Dendritic cell treated with granulocyte-macrophage colony-stimulating factor and Interleukin-4, amounts not matched to agents 40 ng/mL and 50 ng/mL, for 4 days (primary cell): ENCODE data around the gene MYO3B.

ENCODE experiments used
- H3K27ac Mint-ChIP-seq: one replicate; pipeline ENCODE4 v1.8.0; 2022; ENCODE audit warnings: mild to moderate bottlenecking, mixed read lengths
- H3K27me3 Mint-ChIP-seq: one replicate; pipeline ENCODE4 v1.8.0; 2022; ENCODE audit warnings: mild to moderate bottlenecking, mixed read lengths
- H3K36me3 Mint-ChIP-seq: one replicate; pipeline ENCODE4 v1.8.0; 2022; ENCODE audit warnings: low read depth, mixed read lengths
- H3K4me1 Mint-ChIP-seq: one replicate; pipeline ENCODE4 v1.8.0; 2022; ENCODE audit warnings: low read depth, mixed read lengths
- H3K4me3 Mint-ChIP-seq: one replicate; pipeline ENCODE4 v1.8.0; 2022; ENCODE audit warnings: mild to moderate bottlenecking, moderate library complexity, mixed read lengths
- H3K9me3 Mint-ChIP-seq: one replicate; pipeline ENCODE4 v1.8.0; 2022; ENCODE audit warnings: mixed read lengths
- intact Hi-C: fragments of 100-400 bp; cut with micrococcal nuclease; formaldehyde crosslinking; loops from one replicate; pipeline ENCODE4 v1.15.0; 2022

MYO3B gene

GRCh38 chr2:170226216-170226615, 48.3 kb downstream of the MYO3B start:
- Mint-ChIP-seq H3K27me3 (no peaks in the 10 kb centered on the region), H3K27ac (no peak overlapping the region), H3K4me1 (no peaks in the 10 kb centered on the region), H3K4me3 (no peak overlapping the region), H3K36me3 (no peaks in the 10 kb centered on the region), H3K9me3 (no peaks in the 10 kb centered on the region)
- intact Hi-C loops: no loop called here

GRCh38 chr2:170227507-170227947, 49.6 kb downstream of the MYO3B start:
- H3K9me3 Mint-ChIP-seq: no peaks in the 10 kb centered on the region
- no peaks in the 10 kb centered on the region for H3K4me1 Mint-ChIP-seq
- intact Hi-C loops: no loop called here
- no peaks in the 10 kb centered on the region for H3K27me3 Mint-ChIP-seq
- H3K36me3 Mint-ChIP-seq: no peaks in the 10 kb centered on the region
- no peak overlapping the region for H3K27ac Mint-ChIP-seq
- H3K4me3 Mint-ChIP-seq: no peak overlapping the region

- intact Hi-C loops: no loop called here
- no peaks in the 10 kb centered on the region for H3K36me3 Mint-ChIP-seq
- H3K4me3 Mint-ChIP-seq: no peak overlapping the region
- no peaks in the 10 kb centered on the region for H3K9me3 Mint-ChIP-seq
- H3K27me3 Mint-ChIP-seq: no peaks in the 10 kb centered on the region
- H3K4me1 Mint-ChIP-seq: no peaks in the 10 kb centered on the region
- no peak overlapping the region for H3K27ac Mint-ChIP-seq
Observed at GRCh38 chr2:170227951-170228350, 50.0 kb downstream of the MYO3B start.

- Mint-ChIP-seq H3K27me3 (no peaks in the 10 kb centered on the region), H3K4me1 (no peaks in the 10 kb centered on the region), H3K27ac (no peak overlapping the region), H3K9me3 (no peaks in the 10 kb centered on the region), H3K36me3 (no peaks in the 10 kb centered on the region), H3K4me3 (no peak overlapping the region)
- intact Hi-C loops: no loop called here
Observed at GRCh38 chr2:170228429-170228828, 50.5 kb downstream of the MYO3B start.

GRCh38 chr2:170229125-170229524, 51.2 kb downstream of the MYO3B start:
- no peaks in the 10 kb centered on the region for H3K9me3 Mint-ChIP-seq
- H3K27ac Mint-ChIP-seq: no peak overlapping the region
- H3K4me3 Mint-ChIP-seq: no peak overlapping the region
- intact Hi-C loops: no loop called here
- H3K4me1 Mint-ChIP-seq: no peaks in the 10 kb centered on the region
- no peaks in the 10 kb centered on the region for H3K27me3 Mint-ChIP-seq
- H3K36me3 Mint-ChIP-seq: no peaks in the 10 kb centered on the region

GRCh38 chr2:170229744-170230143, 51.8 kb downstream of the MYO3B start:
- intact Hi-C loops: loop anchor here (10.0 kb wide), 1 partner anchor 585 kb away; the partner anchor contains the start of gene GAD1
- Mint-ChIP-seq H3K4me3 (no peak overlapping the region), H3K4me1 (no peaks in the 10 kb centered on the region), H3K27ac (no peak overlapping the region), H3K36me3 (no peaks in the 10 kb centered on the region), H3K9me3 (no peaks in the 10 kb centered on the region), H3K27me3 (no peaks in the 10 kb centered on the region)

- Mint-ChIP-seq H3K9me3 (no peaks in the 10 kb centered on the region), H3K27ac (no peak overlapping the region), H3K27me3 (peaks cover 10% of the 10 kb centered on the region), H3K4me1 (no peaks in the 10 kb centered on the region), H3K36me3 (no peaks in the 10 kb centered on the region), H3K4me3 (no peak overlapping the region)
- intact Hi-C loops: loop anchor here (10.0 kb wide), 1 partner anchor 579 kb away; the partner anchor contains the start of gene GAD1
Observed at GRCh38 chr2:170235860-170236679, 58.1 kb downstream of the MYO3B start.

GRCh38 chr2:170236680-170237047, 58.7 kb downstream of the MYO3B start:
- Mint-ChIP-seq H3K36me3 (no peaks in the 10 kb centered on the region), H3K4me3 (no peak overlapping the region), H3K9me3 (no peaks in the 10 kb centered on the region), H3K4me1 (no peaks in the 10 kb centered on the region), H3K27me3 (peaks cover 12% of the 10 kb centered on the region), H3K27ac (no peak overlapping the region)
- intact Hi-C loops: loop anchor here (10.0 kb wide), 1 partner anchor 578 kb away; the partner anchor contains the start of gene GAD1

- Mint-ChIP-seq H3K9me3 (no peaks in the 10 kb centered on the region), H3K4me1 (no peaks in the 10 kb centered on the region), H3K27ac (no peak overlapping the region), H3K27me3 (peaks cover 12% of the 10 kb centered on the region), H3K4me3 (no peak overlapping the region), H3K36me3 (no peaks in the 10 kb centered on the region)
- intact Hi-C loops: loop anchor here (10.0 kb wide), 1 partner anchor 577 kb away; the partner anchor contains the start of gene GAD1
Observed at GRCh38 chr2:170237572-170238120, 59.7 kb downstream of the MYO3B start.

GRCh38 chr2:170238776-170239175, 60.8 kb downstream of the MYO3B start:
- no peak overlapping the region for H3K4me3 Mint-ChIP-seq
- H3K36me3 Mint-ChIP-seq: no peaks in the 10 kb centered on the region
- peaks cover 14% of the 10 kb centered on the region for H3K27me3 Mint-ChIP-seq
- no peak overlapping the region for H3K27ac Mint-ChIP-seq
- no peaks in the 10 kb centered on the region for H3K4me1 Mint-ChIP-seq
- intact Hi-C loops: loop anchor here (10.0 kb wide), 1 partner anchor 576 kb away; the partner anchor contains the start of gene GAD1
- H3K9me3 Mint-ChIP-seq: no peaks in the 10 kb centered on the region

- intact Hi-C loops: no loop called here
- no peak overlapping the region for H3K27ac Mint-ChIP-seq
- no peaks in the 10 kb centered on the region for H3K4me1 Mint-ChIP-seq
- H3K9me3 Mint-ChIP-seq: no peaks in the 10 kb centered on the region
- no peaks in the 10 kb centered on the region for H3K36me3 Mint-ChIP-seq
- peaks cover 15% of the 10 kb centered on the region for H3K27me3 Mint-ChIP-seq
- H3K4me3 Mint-ChIP-seq: no peak overlapping the region
Observed at GRCh38 chr2:170240629-170241028, 62.7 kb downstream of the MYO3B start.

- intact Hi-C loops: no loop called here
- Mint-ChIP-seq H3K9me3 (no peaks in the 10 kb centered on the region), H3K27me3 (peaks cover 15% of the 10 kb centered on the region), H3K4me3 (no peak overlapping the region), H3K27ac (no peak overlapping the region), H3K4me1 (no peaks in the 10 kb centered on the region), H3K36me3 (no peaks in the 10 kb centered on the region)
Observed at GRCh38 chr2:170241756-170242155, 63.8 kb downstream of the MYO3B start.

GRCh38 chr2:170243118-170243837, 65.3 kb downstream of the MYO3B start:
- Mint-ChIP-seq H3K27me3 (peaks cover 14% of the 10 kb centered on the region), H3K4me1 (no peaks in the 10 kb centered on the region), H3K9me3 (no peaks in the 10 kb centered on the region), H3K27ac (no peak overlapping the region), H3K36me3 (no peaks in the 10 kb centered on the region), H3K4me3 (no peak overlapping the region)
- intact Hi-C loops: no loop called here

- Mint-ChIP-seq H3K9me3 (no peaks in the 10 kb centered on the region), H3K36me3 (no peaks in the 10 kb centered on the region), H3K4me3 (no peak overlapping the region), H3K27me3 (peaks cover 12% of the 10 kb centered on the region), H3K27ac (no peak overlapping the region), H3K4me1 (no peaks in the 10 kb centered on the region)
- intact Hi-C loops: no loop called here
Observed at GRCh38 chr2:170243898-170244297, 66.0 kb downstream of the MYO3B start.
